ENCODE data around the gene TOX2. TPM values are rescaled to one million over a fixed set of nuclear protein-coding genes. Genes with fewer than 3 reads are reported as not detected.

TOX2 gene
- total RNA-seq, 1 donor = 5.2 TPM

DNA sequence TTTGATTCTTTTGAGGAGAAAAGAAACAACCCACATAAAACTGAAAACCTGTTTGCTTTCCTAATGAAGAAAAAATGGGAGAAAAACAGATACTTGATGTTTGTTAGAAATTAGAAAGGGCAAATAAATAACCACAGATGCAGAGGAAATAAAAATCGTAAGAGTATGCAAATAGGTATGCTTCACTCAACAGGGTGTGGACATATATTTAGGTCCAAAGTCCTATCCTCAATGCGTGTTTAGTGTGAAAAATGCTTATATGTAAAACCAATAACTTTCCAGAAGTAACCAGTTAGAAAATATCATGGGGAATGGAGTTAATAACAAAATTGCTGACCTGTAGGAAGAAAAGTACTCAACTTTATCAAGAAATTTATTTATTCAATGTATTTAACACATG is 135.7 kb downstream of the TOX2 start:
- DNase-seq (ENCODE audit: low read depth) = no peak
- H3K4me3 ChIP-seq (ENCODE audit: low read depth, low read length) = no peak overlapping the region
- TF ChIP-seq, protein P1, sequence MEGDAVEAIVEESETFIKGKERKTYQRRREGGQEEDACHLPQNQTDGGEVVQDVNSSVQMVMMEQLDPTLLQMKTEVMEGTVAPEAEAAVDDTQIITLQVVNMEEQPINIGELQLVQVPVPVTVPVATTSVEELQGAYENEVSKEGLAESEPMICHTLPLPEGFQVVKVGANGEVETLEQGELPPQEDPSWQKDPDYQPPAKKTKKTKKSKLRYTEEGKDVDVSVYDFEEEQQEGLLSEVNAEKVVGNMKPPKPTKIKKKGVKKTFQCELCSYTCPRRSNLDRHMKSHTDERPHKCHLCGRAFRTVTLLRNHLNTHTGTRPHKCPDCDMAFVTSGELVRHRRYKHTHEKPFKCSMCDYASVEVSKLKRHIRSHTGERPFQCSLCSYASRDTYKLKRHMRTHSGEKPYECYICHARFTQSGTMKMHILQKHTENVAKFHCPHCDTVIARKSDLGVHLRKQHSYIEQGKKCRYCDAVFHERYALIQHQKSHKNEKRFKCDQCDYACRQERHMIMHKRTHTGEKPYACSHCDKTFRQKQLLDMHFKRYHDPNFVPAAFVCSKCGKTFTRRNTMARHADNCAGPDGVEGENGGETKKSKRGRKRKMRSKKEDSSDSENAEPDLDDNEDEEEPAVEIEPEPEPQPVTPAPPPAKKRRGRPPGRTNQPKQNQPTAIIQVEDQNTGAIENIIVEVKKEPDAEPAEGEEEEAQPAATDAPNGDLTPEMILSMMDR (IDR thresholded peaks at IDR 0.05; ENCODE audit: insufficient read depth, low read length) = no peak

DNA sequence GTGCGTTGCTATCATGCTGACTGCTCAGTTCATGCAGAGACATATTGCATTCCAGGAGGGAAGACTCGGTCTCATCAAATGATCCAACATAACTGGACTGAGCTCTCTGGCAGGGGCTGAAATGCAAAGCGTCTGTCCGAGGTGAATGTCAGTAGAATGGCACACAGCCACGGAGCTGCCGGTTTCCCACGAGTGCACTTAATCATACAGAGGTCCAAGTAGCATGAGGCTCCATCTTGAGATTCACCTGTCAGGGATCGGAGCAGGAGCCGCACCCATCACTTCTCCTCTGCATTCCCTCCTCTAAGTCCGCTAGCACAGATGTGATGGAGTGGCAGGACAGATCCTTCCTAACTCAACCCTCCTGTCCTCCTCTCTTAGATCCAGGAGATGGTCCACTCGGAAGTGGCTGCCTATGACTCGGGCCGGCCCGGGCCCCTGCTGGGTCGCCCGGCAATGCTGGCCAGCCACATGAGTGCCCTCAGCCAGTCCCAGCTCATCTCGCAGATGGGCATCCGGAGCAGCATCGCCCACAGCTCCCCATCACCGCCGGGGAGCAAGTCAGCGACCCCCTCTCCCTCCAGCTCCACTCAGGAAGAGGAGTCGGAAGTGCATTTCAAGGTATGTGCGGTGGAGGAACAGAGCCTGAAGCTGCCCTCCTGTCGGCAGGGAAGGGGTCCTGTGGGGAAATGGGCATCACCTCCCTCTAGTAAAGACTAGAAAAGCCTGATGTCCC is 136.4 kb downstream of the TOX2 start:
- DNase-seq (ENCODE audit: low read depth) = no peak
- TF ChIP-seq, protein P1 (IDR thresholded peaks at IDR 0.05; ENCODE audit: insufficient read depth, low read length) = no peak

DNA sequence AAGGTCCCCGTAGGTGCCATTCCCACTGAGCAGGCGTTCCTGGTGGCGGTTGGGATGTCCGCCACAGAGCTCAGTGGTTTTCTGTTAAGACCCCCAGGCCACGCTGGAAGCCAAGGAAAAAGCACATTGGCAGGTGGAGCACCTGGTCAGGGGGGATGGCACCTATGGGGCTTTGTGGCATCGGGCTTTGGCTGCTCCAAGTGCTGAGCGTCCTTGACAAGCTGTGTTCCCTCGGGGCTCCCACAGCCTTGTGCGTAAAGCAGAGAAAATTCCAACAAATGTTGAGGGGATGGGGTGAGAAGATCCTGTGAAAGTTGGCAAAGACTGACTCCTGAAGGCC is 137.0 kb downstream of the TOX2 start:
- no peak for DNase-seq (ENCODE audit: low read depth)
- TF ChIP-seq, protein P1 (IDR thresholded peaks at IDR 0.05; ENCODE audit: insufficient read depth, low read length) = no peak
- no peak overlapping the region for H3K4me3 ChIP-seq (ENCODE audit: low read depth, low read length)

More for the DNA sequence above, 136.4 kb downstream of the TOX2 start:
- H3K4me3 ChIP-seq (ENCODE audit: low read depth, low read length) = no peak overlapping the region

DNA sequence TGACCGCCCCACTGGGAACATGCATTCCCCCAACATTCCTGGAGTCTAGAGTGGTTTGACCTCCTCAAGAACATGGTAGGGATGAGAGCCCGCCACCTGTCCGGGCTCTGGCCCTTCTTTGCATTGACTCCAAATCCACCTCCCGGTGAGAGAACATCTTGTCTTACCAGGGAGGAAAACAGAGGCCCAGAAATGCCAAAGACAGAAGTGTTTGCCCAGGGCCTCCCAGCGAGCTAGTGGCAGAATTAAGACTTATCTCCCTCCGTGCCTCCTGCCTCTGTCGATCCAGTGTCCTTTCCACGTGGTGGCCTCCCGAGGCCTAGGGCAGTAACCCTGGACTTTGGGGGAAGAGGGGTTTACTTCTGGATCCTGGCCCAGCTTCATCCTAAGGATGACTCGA is 137.5 kb downstream of the TOX2 start:
- no peak overlapping the region for H3K4me3 ChIP-seq (ENCODE audit: low read depth, low read length)
- DNase-seq (ENCODE audit: low read depth) = no peak
- TF ChIP-seq, protein P1 (IDR thresholded peaks at IDR 0.05; ENCODE audit: insufficient read depth, low read length) = no peak

DNA sequence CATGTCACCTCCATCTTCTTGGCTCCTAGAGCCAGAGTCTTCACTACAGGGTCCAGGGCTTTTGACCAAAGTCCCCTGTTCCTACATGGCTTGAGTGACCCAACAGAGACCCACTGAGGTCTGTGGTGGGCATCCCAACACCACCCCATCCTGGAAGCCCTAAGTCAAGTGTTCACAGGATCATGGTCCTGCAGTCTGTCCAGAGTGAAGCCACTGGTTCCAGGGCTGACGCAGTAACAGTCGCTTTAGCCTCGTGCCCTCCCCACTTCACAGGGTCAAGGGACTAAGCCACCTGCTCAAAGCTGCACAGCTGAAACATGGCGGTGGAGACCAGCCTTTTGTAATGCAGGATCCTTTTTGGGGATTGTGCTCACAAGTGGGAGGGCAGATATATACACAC is 138.4 kb downstream of the TOX2 start:
- no peak for DNase-seq (ENCODE audit: low read depth)
- no peak overlapping the region for H3K4me3 ChIP-seq (ENCODE audit: low read depth, low read length)
- TF ChIP-seq, protein P1 (IDR thresholded peaks at IDR 0.05; ENCODE audit: insufficient read depth, low read length) = no peak

GRCh38 chr20:44054118-44054517 is 139.5 kb downstream of the TOX2 start:
- no peak overlapping the region for H3K4me3 ChIP-seq (ENCODE audit: low read depth, low read length)
- TF ChIP-seq, protein P1 (IDR thresholded peaks at IDR 0.05; ENCODE audit: insufficient read depth, low read length) = no peak
- no peak for DNase-seq (ENCODE audit: low read depth)

DNA sequence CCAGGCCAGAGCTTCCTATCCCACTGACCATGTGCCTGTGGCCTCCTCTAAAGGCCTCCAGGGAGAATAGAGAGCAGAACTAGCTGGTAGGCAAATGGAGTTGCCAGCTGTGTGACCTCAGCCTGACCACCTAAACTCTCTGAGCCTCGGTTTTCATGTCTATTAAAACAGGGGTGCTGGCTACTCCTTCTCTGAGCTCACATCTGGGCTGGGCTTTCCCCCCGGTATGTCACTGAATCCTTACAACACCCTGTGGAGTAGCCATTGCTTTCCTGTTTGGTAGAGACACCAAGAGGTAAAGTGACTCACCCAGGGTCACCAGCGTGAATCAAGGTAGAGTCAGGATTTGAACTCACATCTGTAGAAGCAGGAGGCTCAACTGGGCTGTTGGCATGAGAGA is 140.2 kb downstream of the TOX2 start:
- TF ChIP-seq, protein P1 (IDR thresholded peaks at IDR 0.05; ENCODE audit: insufficient read depth, low read length) = no peak
- no peak for DNase-seq (ENCODE audit: low read depth)
- no peak overlapping the region for H3K4me3 ChIP-seq (ENCODE audit: low read depth, low read length)
